HG02970 (cell line): ENCODE measurements around the gene TNS3.

Source experiments
- ATAC-seq: cut with Tn5 transposase; IDR thresholded peaks from one replicate; pipeline ENCODE4 v1.9.1; 2021; ENCODE audit warnings: mild to moderate bottlenecking, moderate library complexity, moderate number of reproducible peaks; ENCODE audit not compliant: unreplicated experiment, low FRiP score

Gene TNS3

DNA sequence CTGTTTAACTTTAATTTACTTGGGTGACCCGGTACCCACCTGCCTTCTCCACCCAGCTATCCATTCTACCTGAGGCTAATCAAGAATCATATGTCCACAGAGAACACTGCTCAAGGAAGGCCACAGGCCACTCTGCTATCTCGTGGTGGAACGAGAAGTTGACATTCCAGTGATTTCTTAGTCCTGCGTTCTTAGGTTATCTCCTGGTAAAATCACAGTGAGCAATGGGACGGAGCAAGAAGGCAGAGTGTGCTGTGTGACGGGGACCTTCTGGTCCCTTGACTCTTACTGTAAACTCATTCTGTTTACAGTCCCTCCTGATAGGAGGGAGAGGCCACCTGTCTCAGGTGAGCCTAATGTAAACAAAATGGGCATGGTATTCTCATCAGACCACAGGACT is 256.6 kb downstream of the TNS3 start:
- ATAC-seq = no peak

DNA sequence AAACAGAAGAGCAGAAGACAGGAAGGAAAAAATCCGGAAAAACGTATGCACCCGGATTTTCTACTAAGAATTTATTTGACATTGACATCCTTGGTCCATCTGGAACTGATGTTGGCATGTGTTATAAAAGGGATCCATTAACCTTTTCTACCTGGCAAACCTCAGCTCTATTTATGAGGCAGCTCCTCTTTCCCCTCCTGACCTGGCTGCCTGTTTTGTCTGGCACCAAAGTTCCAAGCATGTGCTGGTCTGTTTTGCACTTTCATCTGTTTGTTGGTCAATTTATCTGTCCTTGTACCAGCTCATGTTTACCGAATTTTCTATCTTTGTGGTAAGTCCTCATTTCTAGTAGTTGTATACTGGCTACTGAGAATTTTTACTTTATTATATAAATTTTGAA is 258.0 kb downstream of the TNS3 start:
- no peak for ATAC-seq

GRCh38 chr7:47322731-47323130 is 259.2 kb downstream of the TNS3 start:
- no peak for ATAC-seq

DNA sequence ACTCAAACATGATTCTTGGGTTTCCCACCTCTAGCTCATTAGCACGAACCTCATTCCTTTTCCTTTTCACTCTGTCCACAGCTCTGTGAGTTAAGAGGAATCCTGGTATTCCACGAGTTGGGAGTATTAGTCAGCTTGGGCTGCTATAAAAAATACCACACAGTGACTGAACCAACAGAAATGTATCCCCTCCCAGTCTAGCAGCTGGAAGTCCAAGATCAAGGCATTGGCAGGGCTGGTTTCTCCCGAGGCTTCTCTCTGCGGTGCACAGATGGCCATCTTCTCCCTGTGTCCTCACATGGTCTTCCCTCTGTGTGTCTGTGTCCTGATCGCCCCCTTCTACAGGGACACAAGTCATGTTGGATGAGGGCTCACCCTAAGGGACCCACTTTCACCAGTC is 261.6 kb downstream of the TNS3 start:
- no peak for ATAC-seq

DNA sequence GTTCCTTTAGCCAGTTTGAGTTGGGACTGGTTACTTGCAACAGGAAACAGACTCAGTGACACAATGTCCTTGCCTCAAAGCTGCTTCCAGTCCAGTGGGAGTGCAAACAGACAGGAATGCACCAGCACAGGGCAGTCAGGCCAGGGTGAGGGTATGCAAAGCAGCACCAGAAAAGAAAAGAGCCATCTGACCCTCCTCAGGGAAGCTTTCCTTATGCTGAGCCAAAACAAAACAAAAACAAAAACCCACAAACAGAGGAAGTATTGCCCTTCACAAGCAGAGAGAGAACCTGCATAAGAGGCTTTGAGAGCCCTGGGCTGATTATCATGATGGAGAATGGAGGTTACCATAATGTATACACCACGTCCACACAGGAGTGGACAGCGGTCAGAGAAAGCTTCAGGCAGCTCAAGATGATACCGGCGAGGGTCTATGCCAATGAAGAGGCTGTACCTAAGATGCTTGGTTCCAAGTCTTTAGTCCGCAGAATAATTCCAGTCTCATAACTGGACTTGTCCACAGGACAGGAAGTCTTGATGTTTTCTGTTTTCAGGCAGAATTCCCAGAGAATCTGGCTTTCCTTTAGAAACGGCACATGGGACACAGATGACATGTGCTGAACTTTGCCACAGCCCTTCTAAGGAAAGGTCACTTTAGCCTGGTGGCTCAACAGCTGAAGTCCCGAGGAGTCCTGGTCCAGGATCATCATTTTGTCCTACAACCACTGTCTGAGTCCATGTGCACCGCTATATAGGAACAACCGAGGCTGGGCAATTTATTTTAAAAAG is 263.3 kb downstream of the TNS3 start:
- ATAC-seq = no peak

GRCh38 chr7:47317487-47317886 is 264.4 kb downstream of the TNS3 start:
- no peak for ATAC-seq

GRCh38 chr7:47314728-47315607 is 266.9 kb downstream of the TNS3 start:
- no peak for ATAC-seq

DNA sequence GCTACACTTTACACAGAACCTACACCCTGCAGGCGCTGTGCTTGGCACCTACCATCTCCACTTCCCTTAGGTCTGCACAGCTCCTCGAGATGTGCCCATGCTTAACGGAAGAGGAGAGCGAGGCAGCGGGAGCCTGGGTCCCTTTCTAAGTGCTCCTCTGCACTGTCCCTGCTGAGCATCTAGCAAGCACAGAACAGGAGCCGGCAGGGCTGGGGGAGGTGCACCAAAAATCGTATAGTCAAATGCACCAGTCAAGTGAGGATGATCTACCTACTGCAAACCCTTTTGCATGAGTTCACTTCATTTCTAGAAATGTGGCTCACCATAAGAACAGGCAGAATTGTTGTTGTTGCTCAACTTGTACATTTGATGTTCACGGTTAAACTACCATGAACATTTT is 267.7 kb downstream of the TNS3 start:
- ATAC-seq = no peak

DNA sequence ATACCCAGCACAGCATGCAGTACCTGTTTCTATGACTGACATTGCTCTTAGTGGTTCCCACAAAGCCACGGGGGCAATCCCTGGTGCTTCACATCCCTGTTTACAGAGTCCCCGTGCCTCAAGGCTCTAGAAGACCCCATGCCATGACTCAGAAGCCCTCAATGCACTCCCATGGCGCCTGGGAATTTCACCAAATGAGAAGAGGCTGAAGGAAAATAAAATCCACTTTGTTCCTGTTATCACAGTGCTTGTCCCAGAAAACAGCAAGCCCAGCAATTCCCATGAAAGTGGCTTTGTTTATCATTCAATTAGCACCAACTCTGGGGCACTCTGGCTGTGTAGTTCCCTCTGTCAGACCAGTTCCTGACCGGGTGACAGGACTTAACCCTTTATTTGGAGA is 268.3 kb downstream of the TNS3 start:
- ATAC-seq = no peak

GRCh38 chr7:47311891-47312290 is 270.0 kb downstream of the TNS3 start:
- ATAC-seq = no peak

GRCh38 chr7:47310020-47310419 is 271.9 kb downstream of the TNS3 start:
- no peak for ATAC-seq

DNA sequence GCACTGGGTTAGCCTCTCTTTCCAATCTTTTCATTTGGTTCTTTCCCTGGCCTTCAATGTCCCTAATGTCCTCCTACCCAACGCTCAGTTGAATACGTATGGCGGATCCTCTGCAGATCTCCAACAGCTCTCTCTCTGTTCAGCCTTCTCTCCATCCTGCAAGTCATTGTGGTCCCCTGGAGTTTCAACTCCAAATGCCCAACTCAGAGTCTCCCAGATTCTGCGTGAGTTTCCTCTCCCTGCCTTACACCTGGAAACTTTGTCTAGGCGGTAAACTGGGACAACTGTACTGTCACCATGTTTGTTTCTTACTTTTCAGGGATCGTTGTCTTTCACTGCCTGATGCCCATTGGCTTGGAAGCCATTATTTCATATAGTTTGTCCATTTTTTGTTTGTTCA is 273.1 kb downstream of the TNS3 start:
- ATAC-seq = no peak

GRCh38 chr7:47307311-47307710 is 274.6 kb downstream of the TNS3 start:
- ATAC-seq = no peak

- no peak for ATAC-seq
These were observed 276.9 kb downstream of the TNS3 start for GRCh38 chr7:47304727-47305719.

GRCh38 chr7:47303695-47304453 is 278.0 kb downstream of the TNS3 start:
- ATAC-seq = no peak

GRCh38 chr7:47303014-47303694 is 278.8 kb downstream of the TNS3 start:
- no peak for ATAC-seq

GRCh38 chr7:47302560-47302959 is 279.4 kb downstream of the TNS3 start:
- ATAC-seq = no peak

DNA sequence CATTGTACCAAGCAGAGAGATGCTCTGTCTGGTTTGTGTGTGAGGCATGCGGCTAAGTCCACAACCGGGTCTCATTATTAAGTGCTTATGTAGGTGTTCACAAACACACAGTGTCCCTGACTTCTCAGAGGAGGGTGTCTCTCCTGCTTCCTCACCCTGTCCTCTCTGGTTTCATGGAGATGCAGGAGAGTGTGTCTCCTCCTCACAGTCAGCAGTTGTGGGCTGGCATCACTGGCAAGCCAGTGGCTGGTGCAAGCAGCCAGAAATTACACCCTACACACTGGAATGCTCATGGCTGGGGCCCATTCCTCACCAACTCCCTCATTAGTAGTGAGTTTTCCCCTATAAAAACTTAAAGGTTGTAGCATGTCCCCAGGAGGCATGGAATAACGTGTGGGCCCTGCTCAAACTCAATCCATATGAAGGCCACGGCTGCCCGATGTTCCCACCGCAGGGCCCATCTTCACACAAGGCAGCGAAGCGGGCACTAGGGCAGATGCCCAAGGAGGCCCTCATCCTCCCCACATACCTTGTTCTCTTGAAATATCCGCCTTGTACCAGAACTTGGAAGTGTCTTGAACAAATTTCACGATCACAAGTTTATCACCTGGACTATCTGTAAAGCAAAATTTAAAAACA is 280.1 kb downstream of the TNS3 start:
- no peak for ATAC-seq

- ATAC-seq = no peak
These were observed 280.8 kb downstream of the TNS3 start for GRCh38 chr7:47301105-47301477.
